Stimulated activated CD4-positive, alpha-beta T cell treated with anti-CD3 and anti-CD28 coated beads, TNF-alpha, amount 100 ng/mL, for 4 hours (primary cell): ENCODE measurements around the gene PHLDB1.

Experiments
- DNase-seq, 3 experiments: peaks; one replicate each; pipeline ENCODE4 v3.0.0-alpha.2; 2020; ENCODE audit warnings: low read depth in 3 of 3

Gene PHLDB1

DNA sequence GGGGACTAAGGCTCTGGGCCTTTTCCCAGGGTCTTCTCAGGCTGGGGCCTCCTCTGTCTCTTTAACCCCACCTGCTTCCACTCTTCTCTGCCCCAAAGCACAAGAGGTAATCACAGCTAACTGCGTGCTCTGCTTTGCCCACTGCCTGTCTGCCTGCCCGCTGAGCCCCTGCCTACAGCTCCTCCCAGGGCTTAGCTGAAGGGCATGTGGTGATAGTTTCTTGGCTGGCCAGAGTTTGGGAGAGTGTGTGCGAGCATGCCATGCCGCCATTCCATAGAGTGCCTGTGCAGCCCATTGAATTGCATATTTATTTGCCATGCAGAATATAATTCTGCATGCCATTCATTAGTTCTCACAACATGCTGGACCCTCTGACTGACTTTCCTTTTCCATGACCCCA, 32.5 kb downstream of the PHLDB1 start:
- DNase-seq, result no peak

- DNase-seq, result no peak
Observed at GRCh38 chr11:118640332-118641154, 33.1 kb downstream of the PHLDB1 start.

GRCh38 chr11:118641397-118642019, 34.1 kb downstream of the PHLDB1 start:
- no peak for DNase-seq

DNA sequence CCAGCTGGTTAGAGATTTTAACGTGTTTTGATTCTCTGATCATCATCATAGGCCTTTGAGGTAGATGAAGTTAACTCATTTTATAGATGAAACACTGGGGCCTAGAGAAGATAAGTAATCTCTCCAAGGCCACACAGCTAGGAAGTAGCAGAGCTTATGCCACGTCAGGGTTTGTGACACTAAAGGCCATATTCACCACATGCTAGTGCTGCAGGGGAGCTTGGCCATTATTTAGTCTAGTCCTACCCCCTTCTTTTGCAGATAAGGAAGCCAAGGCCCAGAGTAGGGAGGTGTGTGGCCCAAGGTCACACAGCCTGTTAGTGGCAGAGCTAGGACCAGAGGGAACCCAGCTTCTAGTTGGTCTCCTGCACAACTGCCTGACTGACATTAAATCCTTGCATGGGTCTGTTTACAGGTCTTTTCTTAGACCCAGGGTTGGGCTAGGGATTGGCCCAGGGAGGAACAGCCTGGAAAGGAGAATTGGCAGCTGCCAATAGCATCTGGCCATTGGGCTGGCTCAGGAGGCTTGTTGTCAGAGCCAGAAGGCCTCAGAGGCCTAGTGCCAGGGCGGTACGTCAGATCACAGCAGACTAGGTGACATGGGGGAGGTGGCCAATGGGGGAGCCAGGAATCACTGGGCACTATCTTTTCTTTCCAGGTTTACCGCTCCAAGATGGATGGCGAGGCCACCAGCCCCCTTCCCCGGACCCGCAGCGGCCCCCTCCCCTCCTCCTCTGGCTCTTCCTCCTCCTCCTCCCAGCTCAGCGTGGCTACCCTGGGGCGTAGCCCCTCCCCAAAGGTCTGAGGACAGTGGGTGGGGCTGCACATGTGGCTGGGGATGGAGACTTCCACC, 36.0 kb downstream of the PHLDB1 start:
- DNase-seq, result no peak

- no peak for DNase-seq
Observed at GRCh38 chr11:118643995-118644345, 36.6 kb downstream of the PHLDB1 start.

DNA sequence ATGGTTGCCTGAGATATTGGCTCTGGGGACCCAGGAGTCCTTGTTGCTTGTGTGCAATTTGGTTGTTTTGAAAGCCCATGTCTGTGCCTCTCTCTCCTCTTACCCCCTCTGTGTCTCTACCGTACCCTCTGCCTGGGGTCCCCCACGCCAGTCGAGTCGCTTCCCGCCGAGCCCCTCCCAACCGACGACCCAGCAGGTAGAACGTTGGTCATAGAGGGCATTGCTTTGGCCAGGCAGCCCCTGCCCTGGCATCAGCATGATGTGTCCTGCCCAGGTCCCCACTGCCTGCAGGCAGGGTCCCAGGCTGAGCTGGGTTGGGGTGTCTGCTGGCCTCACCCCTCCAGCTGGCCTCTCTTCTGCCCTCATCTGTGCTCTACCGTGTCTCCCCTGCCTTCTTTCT, 37.1 kb downstream of the PHLDB1 start:
- no peak for DNase-seq

GRCh38 chr11:118645066-118645715, 37.8 kb downstream of the PHLDB1 start:
- no peak for DNase-seq

GRCh38 chr11:118646393-118646792, 39.0 kb downstream of the PHLDB1 start:
- DNase-seq, result no peak

GRCh38 chr11:118648291-118648690, 40.9 kb downstream of the PHLDB1 start:
- no peak for DNase-seq

- DNase-seq, result no peak
Observed at GRCh38 chr11:118649941-118650340, 42.5 kb downstream of the PHLDB1 start.

GRCh38 chr11:118650366-118650765, 43.0 kb downstream of the PHLDB1 start:
- no peak for DNase-seq

DNA sequence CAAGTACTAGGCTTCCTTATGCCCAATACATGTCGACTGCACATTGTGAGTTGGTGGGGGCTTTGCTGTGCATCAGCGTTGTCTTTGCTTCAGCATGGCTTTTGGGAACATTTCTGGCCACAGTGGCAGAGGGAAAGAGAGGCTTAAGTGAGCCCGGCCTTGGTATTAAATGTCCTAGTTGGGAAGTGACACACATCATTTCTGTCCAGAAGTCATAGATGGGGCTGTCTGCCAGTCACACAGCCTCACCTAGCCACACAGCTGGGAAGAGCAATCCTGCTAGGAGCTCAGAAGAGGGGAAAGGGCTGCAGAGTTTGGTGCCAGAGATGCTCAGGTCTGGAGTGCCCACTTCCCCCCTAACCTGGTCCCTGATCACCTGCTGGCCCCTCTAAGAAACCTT, 44.4 kb downstream of the PHLDB1 start:
- no peak for DNase-seq

DNA sequence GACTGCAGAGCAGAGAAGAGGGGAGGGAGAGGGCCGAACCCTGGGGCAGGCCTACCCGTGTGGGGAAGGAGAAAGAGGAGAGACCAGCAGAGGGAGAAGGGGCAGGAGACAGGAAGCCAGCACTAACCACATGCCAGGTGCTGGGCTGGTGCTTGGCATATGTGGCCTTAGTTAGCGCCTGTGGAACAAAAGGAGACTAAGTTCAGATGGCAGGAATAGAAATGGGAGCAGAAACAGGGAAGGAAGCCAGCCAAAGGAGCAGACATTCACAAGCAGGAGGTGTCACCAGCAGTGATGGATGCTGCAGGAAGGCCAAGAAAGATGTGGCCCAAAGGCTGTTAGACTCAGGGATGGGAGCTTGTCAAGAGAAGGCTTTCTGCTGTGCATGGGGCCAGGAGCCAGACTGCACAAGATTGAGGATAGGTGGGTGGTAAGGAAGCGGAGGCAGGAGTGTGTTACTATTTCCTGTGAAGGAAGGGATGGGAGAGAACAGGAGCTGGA, 45.3 kb downstream of the PHLDB1 start:
- DNase-seq, result no peak

- DNase-seq, result no peak
Observed at GRCh38 chr11:118653684-118654390, 46.4 kb downstream of the PHLDB1 start.

DNA sequence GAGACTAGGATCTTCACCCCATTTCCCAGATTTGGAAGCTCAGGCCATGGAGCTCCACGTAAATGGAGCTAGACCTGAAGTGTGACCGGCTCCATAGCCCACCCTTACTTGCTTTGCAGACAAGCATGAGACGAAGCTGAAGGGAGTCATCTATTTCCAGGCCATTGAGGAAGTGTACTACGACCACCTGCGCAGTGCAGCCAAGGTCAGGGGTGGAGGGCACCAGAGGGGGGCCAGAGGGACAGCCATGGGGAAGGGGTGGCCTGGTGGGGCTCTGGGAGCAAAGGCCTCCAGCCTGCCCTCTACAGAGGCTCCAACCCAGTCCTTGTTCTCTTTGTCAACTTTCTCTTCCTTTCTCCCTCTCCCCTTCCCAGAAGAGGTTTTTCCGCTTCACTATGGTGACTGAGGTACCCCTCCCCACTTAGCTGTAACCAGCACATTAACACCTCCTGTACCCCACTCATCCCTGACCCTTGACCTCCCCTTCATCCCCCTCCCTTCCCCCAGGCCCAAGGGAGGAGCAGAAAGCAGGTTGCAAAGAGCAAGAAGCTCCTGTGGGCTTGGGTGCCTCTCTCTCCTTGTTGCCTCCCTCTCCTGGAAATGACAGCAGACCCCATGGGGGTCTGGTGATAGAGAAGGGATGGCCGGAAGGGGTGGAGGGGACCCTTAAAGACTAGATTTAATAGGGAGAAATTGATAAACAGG, 48.2 kb downstream of the PHLDB1 start:
- DNase-seq, result no peak

DNA sequence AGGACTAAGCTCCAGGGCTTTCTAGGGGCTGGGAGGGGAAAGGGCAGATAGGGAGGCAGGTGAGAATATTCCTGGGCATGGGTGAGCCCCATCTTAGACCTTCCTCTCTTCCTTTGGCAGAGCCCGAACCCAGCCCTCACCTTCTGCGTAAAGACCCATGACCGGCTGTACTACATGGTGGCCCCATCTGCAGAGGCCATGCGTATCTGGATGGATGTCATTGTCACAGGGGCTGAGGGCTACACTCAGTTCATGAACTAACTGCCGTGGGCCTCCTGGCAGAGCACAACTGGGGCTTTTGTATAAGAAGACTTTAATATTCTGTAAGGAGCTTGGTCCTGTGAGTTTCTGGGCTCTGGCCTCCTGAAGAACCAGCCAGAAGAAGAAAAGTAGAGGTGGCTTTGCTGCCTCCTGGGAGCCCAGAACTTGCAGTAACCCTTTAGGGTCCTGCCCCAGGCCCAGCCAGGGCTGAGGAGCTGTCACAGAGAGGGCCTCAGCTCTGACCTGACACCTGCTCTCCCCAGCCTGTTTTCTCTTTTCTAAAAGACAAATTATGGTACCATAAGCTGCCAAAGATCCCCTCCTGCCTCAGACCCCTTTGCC, 49.2 kb downstream of the PHLDB1 start:
- DNase-seq, result no peak

DNA sequence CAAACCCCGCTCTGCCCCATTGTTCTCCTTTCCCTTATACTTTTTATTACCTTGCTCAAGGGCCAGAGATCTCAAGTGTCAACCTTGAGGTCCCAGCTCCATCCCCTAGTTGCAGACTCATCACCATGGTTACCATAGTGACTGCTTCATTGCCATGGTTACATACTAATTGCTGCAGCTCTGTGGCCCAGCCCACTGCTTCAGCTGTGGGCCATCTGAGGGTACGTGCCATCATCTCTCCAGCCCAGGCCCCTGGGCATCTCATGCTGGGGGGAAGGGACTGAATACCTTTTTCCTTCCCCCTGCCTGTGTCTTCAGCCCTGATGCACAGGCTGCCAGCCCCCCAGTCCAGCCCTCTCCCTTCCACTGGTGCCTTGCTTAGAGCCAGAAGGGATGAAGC, 49.8 kb downstream of the PHLDB1 start:
- DNase-seq, result no peak

GRCh38 chr11:118657709-118658428, 50.5 kb downstream of the PHLDB1 start:
- no peak for DNase-seq
